ENCODE measurements around the gene GRIN2A. TPM values are rescaled to one million over a fixed set of nuclear protein-coding genes. Genes with fewer than 3 reads are reported as not detected.

The GRIN2A gene
- total and polyA plus RNA-seq, 8 donors, result 0.03 to 0.96 (median 0.26) TPM

GRCh38 chr16:10180042-10180770 is 2.0 kb downstream of the GRIN2A start:
- intact Hi-C loops (cut with DNase I), result loop anchor here in 1 of 2 donors (10.0 kb wide), 1 partner anchor 1015 kb away; no protein-coding TSS in a partner anchor
- Histone ChIP-seq H3K36me3 (no peaks in the 10 kb centered on the region), H3K4me3 (no peak overlapping the region), H3K9me3 (no peaks in the 10 kb centered on the region), H3K4me1 (peaks cover 4 to 25% of the 10 kb centered on the region in 2 donors), H3K27me3 (peaks cover 23 to 72% of the 10 kb centered on the region in 2 donors), H3K27ac (no peak overlapping the region)
- ATAC-seq, result no peak
- TF ChIP-seq, protein P1, sequence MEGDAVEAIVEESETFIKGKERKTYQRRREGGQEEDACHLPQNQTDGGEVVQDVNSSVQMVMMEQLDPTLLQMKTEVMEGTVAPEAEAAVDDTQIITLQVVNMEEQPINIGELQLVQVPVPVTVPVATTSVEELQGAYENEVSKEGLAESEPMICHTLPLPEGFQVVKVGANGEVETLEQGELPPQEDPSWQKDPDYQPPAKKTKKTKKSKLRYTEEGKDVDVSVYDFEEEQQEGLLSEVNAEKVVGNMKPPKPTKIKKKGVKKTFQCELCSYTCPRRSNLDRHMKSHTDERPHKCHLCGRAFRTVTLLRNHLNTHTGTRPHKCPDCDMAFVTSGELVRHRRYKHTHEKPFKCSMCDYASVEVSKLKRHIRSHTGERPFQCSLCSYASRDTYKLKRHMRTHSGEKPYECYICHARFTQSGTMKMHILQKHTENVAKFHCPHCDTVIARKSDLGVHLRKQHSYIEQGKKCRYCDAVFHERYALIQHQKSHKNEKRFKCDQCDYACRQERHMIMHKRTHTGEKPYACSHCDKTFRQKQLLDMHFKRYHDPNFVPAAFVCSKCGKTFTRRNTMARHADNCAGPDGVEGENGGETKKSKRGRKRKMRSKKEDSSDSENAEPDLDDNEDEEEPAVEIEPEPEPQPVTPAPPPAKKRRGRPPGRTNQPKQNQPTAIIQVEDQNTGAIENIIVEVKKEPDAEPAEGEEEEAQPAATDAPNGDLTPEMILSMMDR (IDR thresholded peaks at IDR 0.05), result no peak
- no peak for DNase-seq

- DNase-seq (no peak), ATAC-seq (no peak)
- intact Hi-C loops (cut with DNase I), result no loop called here
- H3K4me1 ChIP-seq, result peaks cover 4 to 25% of the 10 kb centered on the region in 2 donors
- TF ChIP-seq, protein P1 (IDR thresholded peaks at IDR 0.05), result no peak
- H3K4me3 ChIP-seq, result no peak overlapping the region
- H3K36me3 ChIP-seq, result no peaks in the 10 kb centered on the region
- no peaks in the 10 kb centered on the region for H3K9me3 ChIP-seq
- H3K27me3 ChIP-seq, result peaks cover 23 to 55% of the 10 kb centered on the region in 2 donors
- H3K27ac ChIP-seq, result no peak overlapping the region
Observed at GRCh38 chr16:10178526-10178925, 3.7 kb downstream of the GRIN2A start.

- Histone ChIP-seq H3K27ac (no peak overlapping the region), H3K4me3 (no peak overlapping the region), H3K9me3 (no peaks in the 10 kb centered on the region), H3K27me3 (peaks cover 21 to 51% of the 10 kb centered on the region in 2 donors), H3K36me3 (no peaks in the 10 kb centered on the region), H3K4me1 (peaks cover 4 to 23% of the 10 kb centered on the region in 2 donors)
- ATAC-seq, result no peak
- DNase-seq, result no peak
- TF ChIP-seq, protein P1 (IDR thresholded peaks at IDR 0.05), result no peak
- intact Hi-C loops (cut with DNase I), result no loop called here
Observed at GRCh38 chr16:10178080-10178479, 4.1 kb downstream of the GRIN2A start.

GRCh38 chr16:10172848-10173655 is 9.2 kb downstream of the GRIN2A start:
- Histone ChIP-seq H3K27ac (no peak overlapping the region), H3K4me3 (no peak overlapping the region), H3K9me3 (no peaks in the 10 kb centered on the region), H3K27me3 (peaks cover 0 to 9% of the 10 kb centered on the region in 2 donors), H3K4me1 (no peaks in the 10 kb centered on the region), H3K36me3 (no peaks in the 10 kb centered on the region)
- no peak for ATAC-seq
- DNase-seq, result no peak
- TF ChIP-seq, protein P1 (IDR thresholded peaks at IDR 0.05), result no peak
- intact Hi-C loops (cut with DNase I), result no loop called here

- H3K27me3 ChIP-seq, result no peaks in the 10 kb centered on the region
- H3K36me3 ChIP-seq, result no peaks in the 10 kb centered on the region
- no peaks in the 10 kb centered on the region for H3K9me3 ChIP-seq
- DNase-seq, result no peak
- no peaks in the 10 kb centered on the region for H3K4me1 ChIP-seq
- no peak overlapping the region for H3K27ac ChIP-seq
- H3K4me3 ChIP-seq, result no peak overlapping the region
- intact Hi-C loops (cut with DNase I), result no loop called here
- TF ChIP-seq, protein P1 (IDR thresholded peaks at IDR 0.05), result no peak
- ATAC-seq, result no peak
Observed at GRCh38 chr16:10171221-10171620, 11.0 kb downstream of the GRIN2A start.

Measured in left lung (tissue), 10 donors.